Measurements from ENCODE around the gene MAMDC2. TPM values are rescaled to one million over a fixed set of nuclear protein-coding genes. Genes with fewer than 3 reads are reported as not detected.
"Not testable (repeated sequence)": the region's sequence is repeated elsewhere in the genome, so short reads cannot be mapped to it uniquely, and the experiment has no call there.

Gene MAMDC2
- total RNA-seq, 2 donors from 2014 or later: not detected

- Mint-ChIP-seq H3K27ac (no peak overlapping the region), H3K4me3 (no peak overlapping the region), H3K36me3 (peaks cover 5% of the 10 kb centered on the region), H3K9me3 (peaks cover 2% of the 10 kb centered on the region), H3K4me1 (ENCODE audit: low read depth in 2 of 2) (no peaks in the 10 kb centered on the region), H3K27me3 (no peaks in the 10 kb centered on the region)
- DNase-seq (ENCODE audit: low spot score) (no peak), ATAC-seq (no peak)
Observed at GRCh38 chr9:70197216-70198044, 153.8 kb downstream of the MAMDC2 start.

GRCh38 chr9:70204743-70205142 is 161.1 kb downstream of the MAMDC2 start:
- H3K4me3 Mint-ChIP-seq; H3K27ac Mint-ChIP-seq; H3K9me3 Mint-ChIP-seq; H3K27me3 Mint-ChIP-seq; H3K4me1 Mint-ChIP-seq (ENCODE audit: low read depth in 2 of 2); ATAC-seq; DNase-seq (ENCODE audit: low spot score): not testable (repeated sequence)
- peaks cover 15% of the 10 kb centered on the region for H3K36me3 Mint-ChIP-seq

GRCh38 chr9:70205366-70206020 is 161.8 kb downstream of the MAMDC2 start:
- no peaks in the 10 kb centered on the region for H3K4me1 Mint-ChIP-seq (ENCODE audit: low read depth in 2 of 2)

GRCh38 chr9:70217029-70217428 is 173.4 kb downstream of the MAMDC2 start:
- ATAC-seq (no peak), DNase-seq (ENCODE audit: low spot score) (no peak)
- no peaks in the 10 kb centered on the region for H3K4me1 Mint-ChIP-seq (ENCODE audit: low read depth in 2 of 2)
- peaks cover 8% of the 10 kb centered on the region for H3K36me3 Mint-ChIP-seq
- no peak overlapping the region for H3K27ac Mint-ChIP-seq
- H3K27me3 Mint-ChIP-seq: peaks cover 0 to 8% of the 10 kb centered on the region in 2 donors
- H3K4me3 Mint-ChIP-seq: no peak overlapping the region
- H3K9me3 Mint-ChIP-seq: peaks cover 5% of the 10 kb centered on the region

More at GRCh38 chr9:70205366-70206020, 161.8 kb downstream of the MAMDC2 start:
- no peak overlapping the region for H3K4me3 Mint-ChIP-seq
- H3K27ac Mint-ChIP-seq: no peak overlapping the region
- no peaks in the 10 kb centered on the region for H3K27me3 Mint-ChIP-seq
- H3K9me3 Mint-ChIP-seq: peaks cover 8% of the 10 kb centered on the region
- H3K36me3 Mint-ChIP-seq: peaks cover 19% of the 10 kb centered on the region
- ATAC-seq (no peak), DNase-seq (ENCODE audit: low spot score) (no peak)

GRCh38 chr9:70218767-70219166 is 175.1 kb downstream of the MAMDC2 start:
- DNase-seq (ENCODE audit: low spot score): no peak
- Mint-ChIP-seq H3K36me3 (peaks cover 8% of the 10 kb centered on the region), H3K4me3 (no peak overlapping the region), H3K9me3 (peaks cover 5% of the 10 kb centered on the region), H3K27ac (no peak overlapping the region), H3K27me3 (peaks cover 0 to 8% of the 10 kb centered on the region in 2 donors), H3K4me1 (ENCODE audit: low read depth in 2 of 2) (no peaks in the 10 kb centered on the region)
- ATAC-seq: no peak

GRCh38 chr9:70220216-70220615 is 176.6 kb downstream of the MAMDC2 start:
- DNase-seq (ENCODE audit: low spot score): no peak
- H3K27ac Mint-ChIP-seq: no peak overlapping the region
- ATAC-seq: no peak
- H3K9me3 Mint-ChIP-seq: no peaks in the 10 kb centered on the region
- no peaks in the 10 kb centered on the region for H3K36me3 Mint-ChIP-seq
- H3K27me3 Mint-ChIP-seq: no peaks in the 10 kb centered on the region
- no peaks in the 10 kb centered on the region for H3K4me1 Mint-ChIP-seq (ENCODE audit: low read depth in 2 of 2)
- H3K4me3 Mint-ChIP-seq: no peak overlapping the region

- DNase-seq (ENCODE audit: low spot score): no peak
- Mint-ChIP-seq H3K4me1 (ENCODE audit: low read depth in 2 of 2) (no peaks in the 10 kb centered on the region), H3K9me3 (no peaks in the 10 kb centered on the region), H3K27ac (no peak overlapping the region), H3K4me3 (no peak overlapping the region), H3K27me3 (no peaks in the 10 kb centered on the region), H3K36me3 (no peaks in the 10 kb centered on the region)
- ATAC-seq: no peak
Observed at GRCh38 chr9:70222354-70222753, 178.7 kb downstream of the MAMDC2 start.

GRCh38 chr9:70228118-70228517 is 184.5 kb downstream of the MAMDC2 start:
- no peak for ATAC-seq
- peaks cover 12 to 26% of the 10 kb centered on the region in 2 donors for H3K27me3 Mint-ChIP-seq
- H3K27ac Mint-ChIP-seq: no peak overlapping the region
- H3K4me3 Mint-ChIP-seq: no peak overlapping the region
- H3K9me3 Mint-ChIP-seq: no peaks in the 10 kb centered on the region
- no peaks in the 10 kb centered on the region for H3K36me3 Mint-ChIP-seq
- no peak for DNase-seq (ENCODE audit: low spot score)
- no peaks in the 10 kb centered on the region for H3K4me1 Mint-ChIP-seq (ENCODE audit: low read depth in 2 of 2)

- Mint-ChIP-seq H3K27ac (no peak overlapping the region), H3K4me3 (no peak overlapping the region), H3K9me3 (no peaks in the 10 kb centered on the region), H3K4me1 (ENCODE audit: low read depth in 2 of 2) (no peaks in the 10 kb centered on the region), H3K36me3 (no peaks in the 10 kb centered on the region), H3K27me3 (peaks cover 12 to 29% of the 10 kb centered on the region in 2 donors)
- DNase-seq (ENCODE audit: low spot score): no peak
- ATAC-seq: no peak
Observed at GRCh38 chr9:70228611-70229010, 185.0 kb downstream of the MAMDC2 start.

- no peak overlapping the region for H3K4me3 Mint-ChIP-seq
- no peak overlapping the region for H3K27ac Mint-ChIP-seq
- DNase-seq (ENCODE audit: low spot score): no peak
- H3K4me1 Mint-ChIP-seq (ENCODE audit: low read depth in 2 of 2): no peaks in the 10 kb centered on the region
- peaks cover 14 to 34% of the 10 kb centered on the region in 2 donors for H3K27me3 Mint-ChIP-seq
- no peak for ATAC-seq
- H3K36me3 Mint-ChIP-seq: no peaks in the 10 kb centered on the region
- H3K9me3 Mint-ChIP-seq: no peaks in the 10 kb centered on the region
Observed at GRCh38 chr9:70229026-70229425, 185.4 kb downstream of the MAMDC2 start.

GRCh38 chr9:70229579-70229978 is 185.9 kb downstream of the MAMDC2 start:
- Mint-ChIP-seq H3K27ac (no peak overlapping the region), H3K36me3 (no peaks in the 10 kb centered on the region), H3K27me3 (peaks cover 14 to 34% of the 10 kb centered on the region in 2 donors), H3K4me3 (no peak overlapping the region), H3K9me3 (no peaks in the 10 kb centered on the region), H3K4me1 (ENCODE audit: low read depth in 2 of 2) (no peaks in the 10 kb centered on the region)
- ATAC-seq (no peak), DNase-seq (ENCODE audit: low spot score) (no peak)

GRCh38 chr9:70232476-70232875 is 188.8 kb downstream of the MAMDC2 start:
- Mint-ChIP-seq H3K4me3 (no peak overlapping the region), H3K27me3 (peaks cover 18 to 42% of the 10 kb centered on the region in 2 donors), H3K4me1 (ENCODE audit: low read depth in 2 of 2) (no peaks in the 10 kb centered on the region), H3K9me3 (no peaks in the 10 kb centered on the region), H3K27ac (no peak overlapping the region), H3K36me3 (no peaks in the 10 kb centered on the region)
- DNase-seq (ENCODE audit: low spot score): no peak
- no peak for ATAC-seq

GRCh38 chr9:70234208-70234607 is 190.6 kb downstream of the MAMDC2 start:
- H3K4me1 Mint-ChIP-seq (ENCODE audit: low read depth in 2 of 2); H3K27ac Mint-ChIP-seq; ATAC-seq; DNase-seq (ENCODE audit: low spot score); H3K36me3 Mint-ChIP-seq; H3K4me3 Mint-ChIP-seq; H3K9me3 Mint-ChIP-seq: not testable (repeated sequence)
- H3K27me3 Mint-ChIP-seq: peaks cover 14 to 34% of the 10 kb centered on the region in 2 donors

- peaks cover 26 to 32% of the 10 kb centered on the region in 2 donors for H3K27me3 Mint-ChIP-seq
- ATAC-seq; H3K4me3 Mint-ChIP-seq; H3K4me1 Mint-ChIP-seq (ENCODE audit: low read depth in 2 of 2); H3K36me3 Mint-ChIP-seq; H3K9me3 Mint-ChIP-seq; H3K27ac Mint-ChIP-seq; DNase-seq (ENCODE audit: low spot score): not testable (repeated sequence)
Observed at GRCh38 chr9:70245952-70246351, 202.3 kb downstream of the MAMDC2 start.
